Vagina (tissue), 2 donors: ENCODE measurements around the gene ARHGEF11.

ENCODE experiments used
- POLR2A ChIP-seq, 2 donors: fragments of 450-650 bp; IDR thresholded peaks; one replicate each; pipeline ENCODE4 v1.6.1; 2017; ENCODE audit warnings: antibody characterized with exemption in 2 of 2, mild to moderate bottlenecking in 2 of 2, moderate library complexity in 2 of 2
- POLR2AphosphoS5 ChIP-seq, 2 donors: sonication (generic); formaldehyde crosslinking; IDR thresholded peaks; one replicate each; pipeline ENCODE4 v1.9.0; 2017; ENCODE audit warnings: antibody characterized with exemption in 2 of 2, mild to moderate bottlenecking in 2 of 2, low read depth in 1 of 2; ENCODE audit not compliant: insufficient read depth in 1 of 2
- TF ChIP-seq, protein P1 (sequence below), 3 experiments: fragments of 450-650 bp in 2 of 3; fragments of 200-600 bp in 1 of 3; sonication (generic) in 1 of 3; IDR thresholded peaks; one replicate each; pipeline ENCODE4 v1.5.1; 2017 to 2019; ENCODE audit warnings: antibody characterized with exemption in 3 of 3, mild to moderate bottlenecking in 2 of 3, moderate library complexity in 2 of 3

DNA sequence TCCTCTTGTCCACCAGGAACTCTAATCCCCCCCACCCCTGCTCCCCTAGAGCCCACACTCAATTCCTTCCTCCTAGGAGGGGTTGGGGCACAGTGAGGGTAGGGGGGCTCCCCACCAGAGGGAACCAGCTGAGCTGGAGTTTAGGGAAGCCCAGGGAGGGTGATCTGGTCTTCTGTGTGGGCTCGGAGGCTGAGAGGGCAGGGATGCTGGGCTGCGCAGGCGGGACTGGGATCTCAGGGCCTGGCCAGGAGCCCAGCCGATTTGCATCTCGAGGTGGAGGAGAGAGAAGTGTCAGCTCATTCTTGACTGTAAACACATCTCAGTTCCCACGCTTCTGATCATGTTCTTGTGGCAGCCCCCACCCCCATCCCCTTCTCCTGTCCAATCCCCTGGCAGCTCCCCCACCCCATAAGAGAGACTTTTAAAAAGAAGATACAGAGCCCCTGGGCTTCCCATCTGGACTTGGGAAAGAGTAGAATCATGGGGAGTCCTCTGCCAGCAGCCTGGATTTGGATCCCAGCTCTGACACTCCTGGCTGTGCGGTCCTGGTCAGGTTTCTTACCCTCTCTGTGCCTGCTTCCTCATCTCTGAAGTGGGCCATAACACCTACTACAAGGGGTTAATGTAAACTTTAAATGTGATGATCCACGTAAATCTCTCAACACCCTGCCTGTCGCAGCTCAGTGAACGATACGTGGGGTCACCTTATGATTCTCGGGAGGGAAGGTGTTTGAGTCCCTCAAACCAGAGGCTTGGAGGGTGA is 145.4 kb downstream of the ARHGEF11 start:
- TF ChIP-seq, protein P1, sequence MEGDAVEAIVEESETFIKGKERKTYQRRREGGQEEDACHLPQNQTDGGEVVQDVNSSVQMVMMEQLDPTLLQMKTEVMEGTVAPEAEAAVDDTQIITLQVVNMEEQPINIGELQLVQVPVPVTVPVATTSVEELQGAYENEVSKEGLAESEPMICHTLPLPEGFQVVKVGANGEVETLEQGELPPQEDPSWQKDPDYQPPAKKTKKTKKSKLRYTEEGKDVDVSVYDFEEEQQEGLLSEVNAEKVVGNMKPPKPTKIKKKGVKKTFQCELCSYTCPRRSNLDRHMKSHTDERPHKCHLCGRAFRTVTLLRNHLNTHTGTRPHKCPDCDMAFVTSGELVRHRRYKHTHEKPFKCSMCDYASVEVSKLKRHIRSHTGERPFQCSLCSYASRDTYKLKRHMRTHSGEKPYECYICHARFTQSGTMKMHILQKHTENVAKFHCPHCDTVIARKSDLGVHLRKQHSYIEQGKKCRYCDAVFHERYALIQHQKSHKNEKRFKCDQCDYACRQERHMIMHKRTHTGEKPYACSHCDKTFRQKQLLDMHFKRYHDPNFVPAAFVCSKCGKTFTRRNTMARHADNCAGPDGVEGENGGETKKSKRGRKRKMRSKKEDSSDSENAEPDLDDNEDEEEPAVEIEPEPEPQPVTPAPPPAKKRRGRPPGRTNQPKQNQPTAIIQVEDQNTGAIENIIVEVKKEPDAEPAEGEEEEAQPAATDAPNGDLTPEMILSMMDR (IDR thresholded peaks at IDR 0.05): no peak
- no peak for TF ChIP-seq POLR2A (IDR thresholded peaks at IDR 0.05)
- no peak for TF ChIP-seq POLR2AphosphoS5 (IDR thresholded peaks at IDR 0.05; ENCODE audit: insufficient read depth in 1 of 2, low read depth in 1 of 2)
